ENCODE results near the gene AGR2.

Gene AGR2

DNA sequence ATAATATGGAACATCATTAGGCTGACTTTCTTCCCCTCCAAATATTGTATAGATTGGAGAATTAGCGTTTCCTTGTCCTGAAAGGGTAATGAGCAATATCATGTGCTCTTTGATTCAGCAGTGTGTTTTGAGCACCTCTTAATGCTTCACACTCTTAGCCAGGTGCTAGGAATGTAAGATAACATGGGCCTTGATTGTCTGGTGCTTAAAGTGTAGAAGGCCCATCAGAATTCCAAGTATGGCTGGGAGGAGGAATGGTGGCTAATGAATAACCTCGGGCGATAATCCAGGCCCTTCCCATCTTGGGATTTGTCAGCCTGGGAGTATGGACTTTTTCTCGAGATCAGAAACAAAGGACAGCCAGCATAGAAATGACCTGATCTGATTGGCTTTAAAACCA lies 42.6 kb downstream of the AGR2 start:
- H3K4me3 ChIP-seq (ENCODE audit: low read depth in 1 of 2, low read length in 2 of 2), result no peak overlapping the region
- no peaks in the 10 kb centered on the region for H3K4me1 ChIP-seq (ENCODE audit: insufficient read depth, low read length)
- TF ChIP-seq CTCF (IDR thresholded peaks at IDR 0.05; ENCODE audit: borderline replicate concordance, extremely low read depth, low read length, poor library complexity, severe bottlenecking) (no peak), EZH2 (IDR thresholded peaks at IDR 0.05; ENCODE audit: borderline replicate concordance, low read depth, low read length, severe bottlenecking) (no peak)
- no peaks in the 10 kb centered on the region for H3K79me2 ChIP-seq (ENCODE audit: insufficient read depth, low read length)
- ATAC-seq (ENCODE audit: insufficient read depth, low read depth) (no peak), DNase-seq (no peak)
- no peak overlapping the region for H3K4me2 ChIP-seq (ENCODE audit: insufficient read depth, low read length)
- no peaks in the 10 kb centered on the region for H3K27me3 ChIP-seq (ENCODE audit: insufficient read depth, low read length, poor library complexity)
- H3K9me3 ChIP-seq (ENCODE audit: insufficient read depth, low read length, severe bottlenecking), result no peaks in the 10 kb centered on the region
- no peak overlapping the region for H3K9ac ChIP-seq (ENCODE audit: low read depth, low read length)
- H4K20me1 ChIP-seq (ENCODE audit: insufficient read depth, low read length), result no peaks in the 10 kb centered on the region
- no peaks in the 10 kb centered on the region for H3K36me3 ChIP-seq (ENCODE audit: insufficient read depth, low read length)
- no peak overlapping the region for H2AFZ ChIP-seq (ENCODE audit: low read depth, low read length)
- no peak overlapping the region for H3K27ac ChIP-seq (ENCODE audit: low read length)

DNA sequence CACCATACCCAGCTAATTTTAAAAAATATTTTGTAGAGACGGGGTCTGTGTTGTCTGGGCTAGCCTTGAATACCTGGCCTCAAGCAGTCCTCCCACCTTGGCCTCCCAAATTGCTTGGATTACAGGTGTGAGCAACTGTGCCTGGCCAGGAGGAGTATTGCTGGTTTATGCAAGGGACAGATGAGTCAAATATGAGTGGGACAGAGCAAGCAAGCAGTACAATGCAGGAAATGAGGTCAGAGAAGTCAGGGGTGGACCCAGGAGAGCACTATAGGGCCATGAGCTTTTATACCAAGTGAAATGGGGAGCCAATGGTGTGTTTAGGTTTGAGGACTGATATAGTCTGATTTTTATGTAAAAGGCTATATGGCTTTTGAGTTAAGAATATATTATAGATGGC lies 45.0 kb downstream of the AGR2 start:
- H3K27ac ChIP-seq (ENCODE audit: low read length), result no peak overlapping the region

GRCh38 chr7:16758631-16759611 lies 45.9 kb downstream of the AGR2 start:
- TF ChIP-seq CTCF (IDR thresholded peaks at IDR 0.05; ENCODE audit: borderline replicate concordance, extremely low read depth, low read length, poor library complexity, severe bottlenecking), result no peak
- TF ChIP-seq EZH2 (IDR thresholded peaks at IDR 0.05; ENCODE audit: borderline replicate concordance, low read depth, low read length, severe bottlenecking), result no peak
- DNase-seq (no peak), ATAC-seq (ENCODE audit: insufficient read depth, low read depth) (no peak)
- Histone ChIP-seq H3K4me2 (ENCODE audit: insufficient read depth, low read length) (no peak overlapping the region), H3K9me3 (ENCODE audit: insufficient read depth, low read length, severe bottlenecking) (no peaks in the 10 kb centered on the region), H3K36me3 (ENCODE audit: insufficient read depth, low read length) (no peaks in the 10 kb centered on the region), H3K79me2 (ENCODE audit: insufficient read depth, low read length) (no peaks in the 10 kb centered on the region), H2AFZ (ENCODE audit: low read depth, low read length) (no peak overlapping the region), H3K27ac (ENCODE audit: low read length) (no peak overlapping the region), H3K27me3 (ENCODE audit: insufficient read depth, low read length, poor library complexity) (no peaks in the 10 kb centered on the region), H3K4me3 (ENCODE audit: low read depth in 1 of 2, low read length in 2 of 2) (no peak overlapping the region), H3K4me1 (ENCODE audit: insufficient read depth, low read length) (no peaks in the 10 kb centered on the region), H4K20me1 (ENCODE audit: insufficient read depth, low read length) (no peaks in the 10 kb centered on the region), H3K9ac (ENCODE audit: low read depth, low read length) (no peak overlapping the region)

More for the DNA sequence above, 45.0 kb downstream of the AGR2 start:
- no peaks in the 10 kb centered on the region for H3K79me2 ChIP-seq (ENCODE audit: insufficient read depth, low read length)
- H2AFZ ChIP-seq (ENCODE audit: low read depth, low read length), result no peak overlapping the region
- H3K4me3 ChIP-seq (ENCODE audit: low read depth in 1 of 2, low read length in 2 of 2), result no peak overlapping the region
- no peak for ATAC-seq (ENCODE audit: insufficient read depth, low read depth)
- H3K9ac ChIP-seq (ENCODE audit: low read depth, low read length), result no peak overlapping the region
- no peaks in the 10 kb centered on the region for H4K20me1 ChIP-seq (ENCODE audit: insufficient read depth, low read length)
- H3K27me3 ChIP-seq (ENCODE audit: insufficient read depth, low read length, poor library complexity), result no peaks in the 10 kb centered on the region
- TF ChIP-seq EZH2 (IDR thresholded peaks at IDR 0.05; ENCODE audit: borderline replicate concordance, low read depth, low read length, severe bottlenecking) (no peak), CTCF (IDR thresholded peaks at IDR 0.05; ENCODE audit: borderline replicate concordance, extremely low read depth, low read length, poor library complexity, severe bottlenecking) (no peak)
- no peak for DNase-seq
- no peaks in the 10 kb centered on the region for H3K9me3 ChIP-seq (ENCODE audit: insufficient read depth, low read length, severe bottlenecking)
- no peaks in the 10 kb centered on the region for H3K36me3 ChIP-seq (ENCODE audit: insufficient read depth, low read length)
- H3K4me1 ChIP-seq (ENCODE audit: insufficient read depth, low read length), result no peaks in the 10 kb centered on the region
- no peak overlapping the region for H3K4me2 ChIP-seq (ENCODE audit: insufficient read depth, low read length)

Data from DND-41 (cell line).